ENCODE data around the gene LHFPL6. TPM values are rescaled to one million over a fixed set of nuclear protein-coding genes. Genes with fewer than 3 reads are reported as not detected.

The LHFPL6 gene
- total RNA-seq, 1 donor from 2014 or later = 31.4 TPM

DNA sequence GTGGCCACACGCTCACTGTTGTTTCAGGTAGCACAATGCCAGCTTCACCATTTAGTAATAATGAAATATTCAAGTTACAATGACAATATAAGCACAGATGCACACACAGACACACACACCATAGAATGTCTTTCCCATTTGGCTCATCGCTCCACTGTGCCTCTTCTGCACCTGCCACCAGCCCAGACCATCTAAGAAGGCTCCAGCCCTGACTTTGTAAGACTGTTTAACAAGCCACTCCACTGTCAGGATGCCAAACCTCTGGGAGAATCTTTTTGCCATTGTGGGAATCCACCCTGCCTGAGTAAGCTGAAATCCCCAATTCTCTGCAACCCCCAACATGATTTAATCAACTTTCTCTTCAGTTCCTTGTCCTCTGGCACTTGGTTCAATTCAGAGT lies 60.6 kb downstream of the LHFPL6 start:
- peaks cover 8% of the 10 kb centered on the region for H3K4me1 ChIP-seq (ENCODE audit: insufficient read depth, low read length)

DNA sequence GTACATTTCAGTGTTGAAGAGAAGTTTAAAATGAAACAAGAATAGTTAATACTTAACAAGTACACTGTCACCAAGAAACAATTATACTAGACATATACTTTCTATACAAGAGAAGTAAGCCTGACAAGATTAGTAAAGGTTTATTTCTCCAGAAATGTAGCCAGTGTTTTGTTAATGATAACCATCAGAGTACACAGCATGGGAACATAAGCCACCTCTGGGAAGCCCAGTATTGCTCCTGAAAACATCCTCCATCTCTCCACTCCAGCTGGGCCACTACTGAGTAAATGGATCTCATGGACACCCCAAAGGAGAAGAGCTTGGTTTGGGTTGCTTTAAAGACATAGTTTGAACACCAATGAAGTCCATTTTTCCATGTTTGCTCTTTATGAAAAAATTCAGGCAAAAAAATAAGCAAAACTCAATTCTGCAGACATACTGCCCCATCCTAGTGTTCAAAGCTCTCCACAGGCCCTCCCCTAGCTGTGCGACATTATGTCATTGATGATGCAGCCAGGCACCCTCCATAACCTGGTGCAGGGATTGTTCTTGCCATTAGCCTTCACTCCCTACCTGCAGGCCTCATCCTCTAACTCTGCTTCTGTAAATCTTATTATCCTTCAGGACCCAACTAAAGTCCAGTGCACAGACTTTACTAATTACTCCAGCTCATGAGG lies 61.9 kb downstream of the LHFPL6 start:
- Histone ChIP-seq H3K9ac (ENCODE audit: low read length) (no peak overlapping the region), H3K79me2 (ENCODE audit: insufficient read depth, low read length) (peaks cover 3% of the 10 kb centered on the region), H4K20me1 (ENCODE audit: insufficient read depth, low read length) (no peaks in the 10 kb centered on the region), H3K4me1 (ENCODE audit: insufficient read depth, low read length) (peaks cover 8% of the 10 kb centered on the region), H3K27ac (ENCODE audit: low read depth, low read length) (no peak overlapping the region), H2AFZ (ENCODE audit: low read depth, low read length) (no peak overlapping the region), H3K4me2 (ENCODE audit: low read length) (no peak overlapping the region), H3K27me3 (ENCODE audit: insufficient read depth, low read length) (no peaks in the 10 kb centered on the region), H3K4me3 (ENCODE audit: insufficient read depth, low read depth, low read length) (no peak overlapping the region), H3K9me3 (ENCODE audit: insufficient read depth, low read depth, low read length) (no peaks in the 10 kb centered on the region), H3K36me3 (ENCODE audit: insufficient read depth, low read length) (no peaks in the 10 kb centered on the region)
- Mint-ChIP-seq H3K27me3 (ENCODE audit: low read depth, unreplicated experiment) (no peaks in the 10 kb centered on the region), H3K4me3 (ENCODE audit: unreplicated experiment) (no peak overlapping the region), H3K9me3 (ENCODE audit: unreplicated experiment) (no peaks in the 10 kb centered on the region), H3K4me1 (ENCODE audit: low read depth, unreplicated experiment) (peaks cover 6% of the 10 kb centered on the region), H3K27ac (ENCODE audit: unreplicated experiment) (no peak overlapping the region), H3K36me3 (ENCODE audit: low read depth, unreplicated experiment) (no peaks in the 10 kb centered on the region)
- TF ChIP-seq, protein P1, sequence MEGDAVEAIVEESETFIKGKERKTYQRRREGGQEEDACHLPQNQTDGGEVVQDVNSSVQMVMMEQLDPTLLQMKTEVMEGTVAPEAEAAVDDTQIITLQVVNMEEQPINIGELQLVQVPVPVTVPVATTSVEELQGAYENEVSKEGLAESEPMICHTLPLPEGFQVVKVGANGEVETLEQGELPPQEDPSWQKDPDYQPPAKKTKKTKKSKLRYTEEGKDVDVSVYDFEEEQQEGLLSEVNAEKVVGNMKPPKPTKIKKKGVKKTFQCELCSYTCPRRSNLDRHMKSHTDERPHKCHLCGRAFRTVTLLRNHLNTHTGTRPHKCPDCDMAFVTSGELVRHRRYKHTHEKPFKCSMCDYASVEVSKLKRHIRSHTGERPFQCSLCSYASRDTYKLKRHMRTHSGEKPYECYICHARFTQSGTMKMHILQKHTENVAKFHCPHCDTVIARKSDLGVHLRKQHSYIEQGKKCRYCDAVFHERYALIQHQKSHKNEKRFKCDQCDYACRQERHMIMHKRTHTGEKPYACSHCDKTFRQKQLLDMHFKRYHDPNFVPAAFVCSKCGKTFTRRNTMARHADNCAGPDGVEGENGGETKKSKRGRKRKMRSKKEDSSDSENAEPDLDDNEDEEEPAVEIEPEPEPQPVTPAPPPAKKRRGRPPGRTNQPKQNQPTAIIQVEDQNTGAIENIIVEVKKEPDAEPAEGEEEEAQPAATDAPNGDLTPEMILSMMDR (IDR thresholded peaks at IDR 0.05; ENCODE audit: insufficient read depth, low read depth, low read length) = no peak
- TF ChIP-seq EZH2 (IDR thresholded peaks at IDR 0.05; ENCODE audit: insufficient read depth, low read length) = no peak
- no peak for DNase-seq (ENCODE audit: low read depth)
- FAIRE-seq = no peak

More for the DNA sequence above, 60.6 kb downstream of the LHFPL6 start:
- peaks cover 3% of the 10 kb centered on the region for H3K79me2 ChIP-seq (ENCODE audit: insufficient read depth, low read length)
- Mint-ChIP-seq H3K4me1 (ENCODE audit: low read depth, unreplicated experiment) (peaks cover 9% of the 10 kb centered on the region), H3K27ac (ENCODE audit: unreplicated experiment) (no peak overlapping the region), H3K4me3 (ENCODE audit: unreplicated experiment) (no peak overlapping the region), H3K27me3 (ENCODE audit: low read depth, unreplicated experiment) (no peaks in the 10 kb centered on the region), H3K9me3 (ENCODE audit: unreplicated experiment) (no peaks in the 10 kb centered on the region), H3K36me3 (ENCODE audit: low read depth, unreplicated experiment) (no peaks in the 10 kb centered on the region)
- no peaks in the 10 kb centered on the region for H3K9me3 ChIP-seq (ENCODE audit: insufficient read depth, low read depth, low read length)
- DNase-seq (ENCODE audit: low read depth) (no peak), FAIRE-seq (no peak)
- no peak overlapping the region for H3K4me3 ChIP-seq (ENCODE audit: insufficient read depth, low read depth, low read length)
- no peaks in the 10 kb centered on the region for H3K36me3 ChIP-seq (ENCODE audit: insufficient read depth, low read length)
- H3K27ac ChIP-seq (ENCODE audit: low read depth, low read length) = no peak overlapping the region
- H3K27me3 ChIP-seq (ENCODE audit: insufficient read depth, low read length) = no peaks in the 10 kb centered on the region
- TF ChIP-seq EZH2 (IDR thresholded peaks at IDR 0.05; ENCODE audit: insufficient read depth, low read length) = no peak
- TF ChIP-seq, protein P1 (IDR thresholded peaks at IDR 0.05; ENCODE audit: insufficient read depth, low read depth, low read length) = no peak
- no peak overlapping the region for H2AFZ ChIP-seq (ENCODE audit: low read depth, low read length)
- H4K20me1 ChIP-seq (ENCODE audit: insufficient read depth, low read length) = no peaks in the 10 kb centered on the region
- no peak overlapping the region for H3K4me2 ChIP-seq (ENCODE audit: low read length)
- no peak overlapping the region for H3K9ac ChIP-seq (ENCODE audit: low read length)

All from astrocyte (in vitro differentiated cells and primary cell).